GM21717 (cell line): Measurements from ENCODE around the gene TRIM39.
"Not testable (repeated sequence)": the region's sequence is repeated elsewhere in the genome, so short reads cannot be mapped to it uniquely, and the experiment has no call there.

Source experiments
- ATAC-seq: cut with Tn5 transposase; IDR thresholded peaks from one replicate; pipeline ENCODE4 v1.9.1; 2021; ENCODE audit warnings: mild to moderate bottlenecking, moderate library complexity; ENCODE audit not compliant: unreplicated experiment

The TRIM39 gene

GRCh38 chr6:30326526-30327231 lies at the start of gene TRIM39:
TSS of gene TRIM39 (plus strand) at chr6:30326927. CDS start at chr6:30329318, 2,391 bp downstream.
- peak; percentile 64 for ATAC-seq

GRCh38 chr6:30280988-30281387 lies 45.7 kb upstream of the TRIM39 start:
- not testable (repeated sequence) for ATAC-seq

GRCh38 chr6:30282522-30282921 lies 44.2 kb upstream of the TRIM39 start:
- ATAC-seq = no peak

GRCh38 chr6:30283761-30284160 lies 43.0 kb upstream of the TRIM39 start:
- ATAC-seq = no peak

GRCh38 chr6:30287139-30287538 lies 39.6 kb upstream of the TRIM39 start:
- no peak for ATAC-seq

GRCh38 chr6:30295837-30296236 lies 30.9 kb upstream of the TRIM39 start:
- ATAC-seq = no peak

- ATAC-seq = no peak
These were observed 22.7 kb upstream of the TRIM39 start for GRCh38 chr6:30304002-30304401.

GRCh38 chr6:30311101-30311500 lies 15.6 kb upstream of the TRIM39 start:
- ATAC-seq = no peak

- ATAC-seq = no peak
These were observed 15.1 kb upstream of the TRIM39 start for GRCh38 chr6:30311671-30312070.

- no peak for ATAC-seq
These were observed 14.5 kb upstream of the TRIM39 start for GRCh38 chr6:30312266-30312665.

GRCh38 chr6:30312676-30313321 lies 13.9 kb upstream of the TRIM39 start:
- no peak for ATAC-seq

- no peak for ATAC-seq
These were observed 11.6 kb upstream of the TRIM39 start for GRCh38 chr6:30315156-30315555.

GRCh38 chr6:30317913-30318589 lies 8.7 kb upstream of the TRIM39 start:
- ATAC-seq = no peak

- no peak for ATAC-seq
These were observed 7.4 kb upstream of the TRIM39 start for GRCh38 chr6:30319146-30319835.

GRCh38 chr6:30321692-30322388 lies 4.9 kb upstream of the TRIM39 start:
- no peak for ATAC-seq

- no peak for ATAC-seq
These were observed 3.9 kb upstream of the TRIM39 start for GRCh38 chr6:30322527-30323501.

- no peak for ATAC-seq
These were observed 2.9 kb upstream of the TRIM39 start for GRCh38 chr6:30323806-30324205.

GRCh38 chr6:30325150-30325872 lies 1.4 kb upstream of the TRIM39 start:
- ATAC-seq = peak; percentile 30
